ENCODE data around the gene TMEM135. TPM values are rescaled to one million over a fixed set of nuclear protein-coding genes. Genes with fewer than 3 reads are reported as not detected.

The TMEM135 gene
- total and polyA plus RNA-seq, 2 donors (not counting 1 experiment from before 2014, with no cell fraction given): 2.7 to 19.5 TPM

GRCh38 chr11:87015645-87016044, 22.1 kb upstream of the TMEM135 start:
- Histone ChIP-seq H3K4me1 (ENCODE audit: control insufficient read depth in 2 of 2, insufficient read depth in 2 of 2, low read length in 2 of 2) (no peaks in the 10 kb centered on the region), H3K79me2 (ENCODE audit: control insufficient read depth, insufficient read depth, low read length) (no peaks in the 10 kb centered on the region), H4K20me1 (ENCODE audit: control insufficient read depth, insufficient read depth, low read length, poor library complexity, severe bottlenecking) (no peaks in the 10 kb centered on the region), H3K4me2 (replicated peaks; ENCODE audit: low read depth, low read length, poor library complexity, severe bottlenecking) (no peak overlapping the region), H3K9me3 (ENCODE audit: control extremely low read depth in 1 of 3, control insufficient read depth in 2 of 3, insufficient read depth in 1 of 3, low read length in 2 of 3) (no peaks in the 10 kb centered on the region), H3K9ac (ENCODE audit: low read length) (no peak overlapping the region), H3K36me3 (replicated peaks in 1 of 2; ENCODE audit: control extremely low read depth in 1 of 2, control insufficient read depth in 1 of 2, extremely low read depth in 1 of 2, insufficient read depth in 2 of 2, low read length in 1 of 2) (no peaks in the 10 kb centered on the region), H3K4me3 (ENCODE audit: control extremely low read depth in 1 of 5, extremely low read depth in 1 of 5, insufficient read depth in 1 of 5, low read depth in 2 of 5, low read length in 4 of 5) (no peak overlapping the region), H3K27ac (ENCODE audit: low read length in 2 of 2) (no peak overlapping the region), H2AFZ (ENCODE audit: insufficient read depth, low read depth, low read length, poor library complexity, severe bottlenecking) (no peak overlapping the region), H3K27me3 (replicated peaks in 1 of 4; ENCODE audit: control extremely low read depth in 1 of 4, control insufficient read depth in 3 of 4, insufficient read depth in 4 of 4, low read length in 3 of 4) (peaks cover 0 to 4% (median 0%) of the 10 kb centered on the region in 4 experiments)
- Mint-ChIP-seq H3K27me3 (no peaks in the 10 kb centered on the region), H3K4me1 (no peaks in the 10 kb centered on the region), H3K9me3 (ENCODE audit: insufficient read depth) (no peaks in the 10 kb centered on the region), H3K4me3 (no peak overlapping the region), H3K27ac (no peak overlapping the region)
- ATAC-seq (ENCODE audit: low read depth) (no peak), DNase-seq (no peak)
- POLR2A ChIA-PET: no interaction called here
- intact Hi-C loops (cut with micrococcal nuclease): no loop called here
- TF ChIP-seq EZH2 (IDR thresholded peaks at IDR 0.05; ENCODE audit: borderline replicate concordance, insufficient read depth, low read depth, low read length, poor library complexity, severe bottlenecking): no peak
- TF ChIP-seq CTCF (IDR thresholded peaks at IDR 0.05): no peak
- WGBS (ENCODE audit: insufficient coverage): 96% methylated on average over 9 of the region's 10 CpGs
- CTCF ChIA-PET: no interaction called here

GRCh38 chr11:87019613-87020271, 18.0 kb upstream of the TMEM135 start:
- Histone ChIP-seq H2AFZ (ENCODE audit: insufficient read depth, low read depth, low read length, poor library complexity, severe bottlenecking) (no peak overlapping the region), H3K27ac (ENCODE audit: low read length in 2 of 2) (no peak overlapping the region), H3K36me3 (replicated peaks in 1 of 2; ENCODE audit: control extremely low read depth in 1 of 2, control insufficient read depth in 1 of 2, extremely low read depth in 1 of 2, insufficient read depth in 2 of 2, low read length in 1 of 2) (no peaks in the 10 kb centered on the region), H3K4me2 (replicated peaks; ENCODE audit: low read depth, low read length, poor library complexity, severe bottlenecking) (no peak overlapping the region), H3K4me1 (ENCODE audit: control insufficient read depth in 2 of 2, insufficient read depth in 2 of 2, low read length in 2 of 2) (no peaks in the 10 kb centered on the region), H3K9me3 (ENCODE audit: control extremely low read depth in 1 of 3, control insufficient read depth in 2 of 3, insufficient read depth in 1 of 3, low read length in 2 of 3) (no peaks in the 10 kb centered on the region), H4K20me1 (ENCODE audit: control insufficient read depth, insufficient read depth, low read length, poor library complexity, severe bottlenecking) (no peaks in the 10 kb centered on the region), H3K79me2 (ENCODE audit: control insufficient read depth, insufficient read depth, low read length) (no peaks in the 10 kb centered on the region), H3K9ac (ENCODE audit: low read length) (no peak overlapping the region), H3K4me3 (ENCODE audit: control extremely low read depth in 1 of 5, extremely low read depth in 1 of 5, insufficient read depth in 1 of 5, low read depth in 2 of 5, low read length in 4 of 5) (no peak overlapping the region), H3K27me3 (replicated peaks in 1 of 4; ENCODE audit: control extremely low read depth in 1 of 4, control insufficient read depth in 3 of 4, insufficient read depth in 4 of 4, low read length in 3 of 4) (peaks cover 0 to 6% (median 0%) of the 10 kb centered on the region in 4 experiments)
- intact Hi-C loops (cut with micrococcal nuclease): no loop called here
- Mint-ChIP-seq H3K9me3 (ENCODE audit: insufficient read depth) (no peaks in the 10 kb centered on the region), H3K27ac (no peak overlapping the region), H3K27me3 (peaks cover 18% of the 10 kb centered on the region), H3K4me1 (no peaks in the 10 kb centered on the region), H3K4me3 (no peak overlapping the region)
- CTCF ChIA-PET: no interaction called here
- POLR2A ChIA-PET: no interaction called here
- no peak for ATAC-seq (ENCODE audit: low read depth)
- DNase-seq: no peak
- 100% methylated on average over 1 of the region's 1 CpG for WGBS (ENCODE audit: insufficient coverage)
- TF ChIP-seq CTCF (IDR thresholded peaks at IDR 0.05) (no peak), EZH2 (IDR thresholded peaks at IDR 0.05; ENCODE audit: borderline replicate concordance, insufficient read depth, low read depth, low read length, poor library complexity, severe bottlenecking) (no peak)
